ENCODE results near the gene LIMS2. TPM values are rescaled to one million over a fixed set of nuclear protein-coding genes. Genes with fewer than 3 reads are reported as not detected.

The LIMS2 gene
- polyA plus RNA-seq, 1 donor, result 15.5 TPM

GRCh38 chr2:127646487-127647241, 28.7 kb downstream of the LIMS2 start:
- no peak for DNase-seq

- no peak for DNase-seq
These were observed 29.7 kb downstream of the LIMS2 start, which contains the start of gene GPR17 for GRCh38 chr2:127645395-127646291. Gene GPR17, plus strand, starts transcription at chr2:127646153. Its CDS starts 4,583 bp downstream, at chr2:127650736.

- no peak for DNase-seq
These were observed 30.3 kb downstream of the LIMS2 start for GRCh38 chr2:127645026-127645394.

- no peak for DNase-seq
These were observed 31.0 kb downstream of the LIMS2 start for GRCh38 chr2:127644066-127645025.

- DNase-seq, result no peak
These were observed 31.8 kb downstream of the LIMS2 start for GRCh38 chr2:127643439-127644065.

GRCh38 chr2:127642706-127643438, 32.5 kb downstream of the LIMS2 start:
- no peak for DNase-seq

GRCh38 chr2:127641846-127642507, 33.4 kb downstream of the LIMS2 start:
- no peak for DNase-seq

GRCh38 chr2:127641133-127641532, 34.2 kb downstream of the LIMS2 start:
- no peak for DNase-seq

GRCh38 chr2:127640082-127641072, 35.0 kb downstream of the LIMS2 start:
- DNase-seq, result no peak

GRCh38 chr2:127639111-127639474, 36.2 kb downstream of the LIMS2 start:
- DNase-seq, result no peak

- DNase-seq, result no peak
These were observed 36.8 kb downstream of the LIMS2 start for GRCh38 chr2:127638361-127639110.

- DNase-seq, result peak; percentile 71
These were observed 37.5 kb downstream of the LIMS2 start for GRCh38 chr2:127637725-127638252.

GRCh38 chr2:127637236-127637630, 38.1 kb downstream of the LIMS2 start:
- no peak for DNase-seq

GRCh38 chr2:127636248-127637235, 38.8 kb downstream of the LIMS2 start:
- DNase-seq, result no peak

- no peak for DNase-seq
These were observed 39.7 kb downstream of the LIMS2 start for GRCh38 chr2:127635380-127636237.

All from left kidney (tissue), 2 donors.